ENCODE results near the gene ZEB1.

GRCh38 chr10:31484431-31485135, 165.6 kb downstream of the ZEB1 start:
- TF ChIP-seq MAX (IDR thresholded peaks at IDR 0.05; ENCODE audit: low read depth, low read length) (no peak), POLR2A (IDR thresholded peaks at IDR 0.05; ENCODE audit: extremely low read depth, insufficient read length) (no peak), MYC (IDR thresholded peaks at IDR 0.05; ENCODE audit: low read depth, low read length) (no peak)
- TF ChIP-seq, protein P1, sequence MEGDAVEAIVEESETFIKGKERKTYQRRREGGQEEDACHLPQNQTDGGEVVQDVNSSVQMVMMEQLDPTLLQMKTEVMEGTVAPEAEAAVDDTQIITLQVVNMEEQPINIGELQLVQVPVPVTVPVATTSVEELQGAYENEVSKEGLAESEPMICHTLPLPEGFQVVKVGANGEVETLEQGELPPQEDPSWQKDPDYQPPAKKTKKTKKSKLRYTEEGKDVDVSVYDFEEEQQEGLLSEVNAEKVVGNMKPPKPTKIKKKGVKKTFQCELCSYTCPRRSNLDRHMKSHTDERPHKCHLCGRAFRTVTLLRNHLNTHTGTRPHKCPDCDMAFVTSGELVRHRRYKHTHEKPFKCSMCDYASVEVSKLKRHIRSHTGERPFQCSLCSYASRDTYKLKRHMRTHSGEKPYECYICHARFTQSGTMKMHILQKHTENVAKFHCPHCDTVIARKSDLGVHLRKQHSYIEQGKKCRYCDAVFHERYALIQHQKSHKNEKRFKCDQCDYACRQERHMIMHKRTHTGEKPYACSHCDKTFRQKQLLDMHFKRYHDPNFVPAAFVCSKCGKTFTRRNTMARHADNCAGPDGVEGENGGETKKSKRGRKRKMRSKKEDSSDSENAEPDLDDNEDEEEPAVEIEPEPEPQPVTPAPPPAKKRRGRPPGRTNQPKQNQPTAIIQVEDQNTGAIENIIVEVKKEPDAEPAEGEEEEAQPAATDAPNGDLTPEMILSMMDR (IDR thresholded peaks at IDR 0.05; ENCODE audit: low read depth, low read length): no peak

All from NB4 (cell line).